Hippocampal formation (tissue), 2 donors: ENCODE results near the gene PPL.
"Not testable (repeated sequence)": the region's sequence is repeated elsewhere in the genome, so short reads cannot be mapped to it uniquely, and the experiment has no call there.

Source experiments
- DNase-seq, 2 donors: peaks; one replicate each; lab custom pipeline; 2025; lab: John Stamatoyannopoulos, UW

The PPL gene

DNA sequence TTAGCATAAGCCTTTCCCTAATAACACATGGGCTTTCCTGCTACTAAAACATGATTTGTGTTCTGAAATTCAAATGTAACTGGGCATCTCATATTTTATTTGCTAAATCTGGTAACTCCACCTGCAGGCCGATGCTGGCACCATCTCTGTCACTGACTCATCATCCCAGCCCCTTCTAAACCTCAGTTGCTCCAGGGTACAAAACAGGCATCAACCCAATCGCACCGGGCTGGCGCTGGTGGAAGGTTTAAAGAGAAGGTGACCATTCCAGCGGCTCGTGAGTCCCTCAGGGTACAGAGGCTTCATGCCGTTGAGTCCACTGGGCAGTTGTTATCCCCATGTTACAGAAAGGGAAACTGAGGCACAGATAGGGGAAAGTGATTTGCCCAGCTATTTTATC is 27.1 kb downstream of the PPL start:
- no peak for DNase-seq

DNA sequence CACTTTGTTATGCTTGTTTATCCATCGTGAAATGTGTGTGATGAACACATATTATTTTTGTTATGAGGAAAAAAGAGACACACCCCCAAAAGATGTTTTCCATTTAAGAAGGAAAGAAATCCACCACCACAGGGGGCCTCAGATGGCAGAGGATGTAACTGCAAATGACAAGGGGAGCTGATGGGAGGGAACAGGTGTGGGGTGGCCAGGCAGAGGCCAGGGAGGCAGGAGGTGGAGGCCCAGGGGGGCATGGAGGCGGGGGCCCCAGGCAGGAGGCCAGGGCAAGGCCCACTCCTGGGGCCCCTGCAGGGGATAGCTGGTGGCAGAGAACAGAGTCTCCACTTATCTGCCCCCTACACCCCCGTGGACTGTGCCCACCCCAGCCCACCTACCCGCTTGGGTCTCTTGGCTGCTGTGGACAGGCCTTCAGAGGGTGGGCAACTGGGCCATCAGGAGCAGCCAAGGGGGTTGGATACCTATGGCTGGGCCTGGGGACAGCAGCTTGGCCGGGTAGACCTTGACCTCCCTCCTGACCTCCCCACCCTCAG is 28.0 kb downstream of the PPL start:
- no peak for DNase-seq

DNA sequence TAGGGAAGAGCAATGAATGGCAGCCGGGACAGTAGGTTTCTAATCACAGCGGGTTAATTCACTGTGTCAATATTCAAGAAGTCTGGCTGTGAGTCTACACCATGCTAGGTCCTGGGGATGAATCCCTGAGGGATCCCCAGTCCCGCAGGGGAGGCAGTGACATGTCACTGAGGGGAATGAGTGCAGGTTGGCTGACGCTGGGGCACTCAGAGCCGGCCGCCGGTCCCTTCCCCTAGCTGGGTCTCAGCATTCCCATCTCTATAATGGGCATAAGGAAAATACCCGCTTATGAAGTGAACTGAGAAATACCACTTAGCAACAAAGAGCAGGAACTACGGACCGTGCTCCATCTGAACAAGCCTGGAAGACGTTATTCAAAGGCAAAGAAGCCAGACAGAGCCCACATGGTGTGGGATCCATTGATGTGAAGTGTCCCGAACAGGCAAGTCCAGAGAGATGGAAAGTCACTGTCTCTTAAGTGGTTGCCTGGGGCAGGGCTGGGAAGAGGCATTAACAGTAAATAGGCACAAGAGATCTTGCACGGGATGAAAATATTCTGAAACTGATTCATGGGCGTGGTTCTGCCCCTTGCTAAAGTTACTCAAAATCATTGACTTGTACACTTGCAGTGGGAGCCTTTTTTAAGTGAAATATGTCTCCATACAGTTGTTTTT is 31.9 kb downstream of the PPL start:
- no peak for DNase-seq

DNA sequence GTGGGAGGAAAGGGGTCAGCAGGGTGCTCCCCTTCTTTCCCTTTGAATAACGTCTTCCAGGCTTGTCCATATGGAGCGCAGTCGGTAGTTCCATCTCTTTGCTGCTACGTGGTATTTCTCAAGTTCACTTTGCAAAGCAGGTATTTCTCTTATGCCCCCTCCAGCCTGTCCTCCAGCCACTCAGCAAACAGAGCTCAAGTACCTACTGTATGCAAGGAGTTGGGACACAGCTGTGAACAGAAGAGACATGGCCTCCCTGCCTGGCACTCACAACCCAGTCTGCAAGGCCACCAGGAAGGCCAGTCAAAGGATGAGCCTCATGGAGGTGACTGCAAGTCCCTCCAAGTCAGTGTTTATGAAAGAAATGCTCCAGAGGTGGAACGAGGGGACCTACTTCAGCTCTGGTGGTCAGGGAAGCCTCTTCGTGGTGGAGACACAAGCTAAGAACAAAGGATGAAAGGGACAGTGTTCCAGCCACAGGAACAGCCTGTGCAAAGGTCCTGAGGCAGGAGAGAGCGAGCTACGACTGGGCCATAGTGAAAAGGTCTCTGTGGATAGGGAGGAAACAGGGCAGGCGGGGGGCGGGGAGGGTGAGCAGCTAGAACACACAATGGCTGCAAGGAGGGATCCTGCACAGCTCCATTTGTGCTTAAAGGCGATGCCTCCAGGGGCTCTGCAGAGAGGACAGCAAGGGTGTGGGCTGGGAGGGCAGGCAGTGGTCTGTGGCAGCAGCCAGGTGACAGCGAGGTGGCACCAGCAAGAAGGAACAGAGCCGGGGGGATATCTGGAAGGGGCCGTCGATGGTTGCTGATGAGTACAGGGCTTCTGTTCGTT is 32.6 kb downstream of the PPL start:
- DNase-seq = no peak

DNA sequence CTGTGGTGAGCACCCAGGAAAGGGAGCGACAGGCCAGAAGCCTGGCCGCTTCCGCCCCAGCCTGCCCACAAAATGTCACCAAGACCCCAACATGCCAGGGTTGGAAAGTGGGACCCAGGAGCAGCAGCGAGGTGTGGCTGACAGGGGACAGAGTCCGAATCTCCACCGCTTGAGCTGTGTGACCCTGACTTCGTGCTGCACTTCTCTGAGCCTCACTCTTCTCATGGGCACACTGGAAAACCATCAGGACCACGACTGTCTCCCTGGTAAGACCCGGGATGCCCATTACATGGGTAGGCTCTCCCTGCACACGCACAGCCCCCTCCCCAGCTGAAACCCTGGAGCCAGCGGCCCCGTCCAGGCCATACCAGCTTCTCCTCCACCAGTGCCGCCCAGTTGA is 34.9 kb downstream of the PPL start:
- DNase-seq = no peak

DNA sequence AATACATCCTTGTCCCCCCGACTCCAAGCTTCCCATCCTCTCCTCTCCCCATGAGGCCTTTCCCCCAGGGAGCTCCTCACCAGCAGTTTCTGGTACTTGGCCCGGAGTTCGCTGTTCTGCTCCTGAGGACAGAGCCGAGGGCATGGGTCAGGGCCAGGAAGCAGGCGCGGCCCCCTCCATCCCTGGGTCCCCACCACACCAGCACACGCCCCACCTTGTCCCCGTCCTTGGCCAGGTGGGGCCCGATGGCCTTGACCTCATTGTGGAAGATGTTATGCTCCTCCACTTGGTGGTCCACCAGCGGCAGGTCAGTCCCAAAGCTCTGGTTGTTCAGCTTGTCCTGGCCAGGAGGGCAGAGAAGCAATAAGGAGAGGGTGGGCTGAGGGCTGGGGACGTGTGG is 36.2 kb downstream of the PPL start:
- no peak for DNase-seq

DNA sequence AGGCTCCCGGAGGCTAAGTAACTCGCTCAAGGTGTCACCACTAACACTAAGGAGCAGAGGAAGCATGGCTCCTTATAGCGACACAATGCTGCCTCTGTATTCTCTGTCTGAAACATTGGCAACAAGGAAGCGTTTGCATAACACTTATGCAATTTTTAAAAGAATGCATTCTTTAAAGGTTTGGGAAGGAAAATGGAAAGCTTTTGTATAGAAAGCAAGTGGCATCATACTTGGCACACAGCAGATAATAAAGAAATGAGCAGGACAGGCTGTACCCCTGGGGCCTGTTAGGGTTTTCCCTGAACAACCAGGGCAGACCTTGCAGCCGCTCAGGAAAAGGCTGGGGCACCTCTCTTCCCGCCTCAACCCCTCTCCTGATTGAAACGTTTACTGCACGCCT is 36.9 kb downstream of the PPL start:
- DNase-seq = no peak

DNA sequence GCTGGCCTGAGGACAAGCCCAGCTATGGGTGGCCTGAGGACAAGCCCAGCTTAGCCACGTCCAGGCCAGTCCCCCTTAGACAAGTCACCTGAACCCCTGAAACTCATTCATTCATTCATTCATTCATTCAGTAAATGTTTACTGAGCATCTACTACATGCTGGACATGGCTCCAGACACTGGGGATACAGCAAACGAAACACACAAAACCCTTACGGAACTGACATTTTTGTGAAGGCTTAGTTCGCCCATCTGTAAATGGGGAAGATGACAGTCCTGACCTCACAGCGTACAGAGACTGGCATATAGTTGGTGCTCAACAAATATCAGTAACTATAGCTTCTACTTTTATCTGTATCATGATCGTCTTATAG is 37.5 kb downstream of the PPL start:
- DNase-seq = no peak

DNA sequence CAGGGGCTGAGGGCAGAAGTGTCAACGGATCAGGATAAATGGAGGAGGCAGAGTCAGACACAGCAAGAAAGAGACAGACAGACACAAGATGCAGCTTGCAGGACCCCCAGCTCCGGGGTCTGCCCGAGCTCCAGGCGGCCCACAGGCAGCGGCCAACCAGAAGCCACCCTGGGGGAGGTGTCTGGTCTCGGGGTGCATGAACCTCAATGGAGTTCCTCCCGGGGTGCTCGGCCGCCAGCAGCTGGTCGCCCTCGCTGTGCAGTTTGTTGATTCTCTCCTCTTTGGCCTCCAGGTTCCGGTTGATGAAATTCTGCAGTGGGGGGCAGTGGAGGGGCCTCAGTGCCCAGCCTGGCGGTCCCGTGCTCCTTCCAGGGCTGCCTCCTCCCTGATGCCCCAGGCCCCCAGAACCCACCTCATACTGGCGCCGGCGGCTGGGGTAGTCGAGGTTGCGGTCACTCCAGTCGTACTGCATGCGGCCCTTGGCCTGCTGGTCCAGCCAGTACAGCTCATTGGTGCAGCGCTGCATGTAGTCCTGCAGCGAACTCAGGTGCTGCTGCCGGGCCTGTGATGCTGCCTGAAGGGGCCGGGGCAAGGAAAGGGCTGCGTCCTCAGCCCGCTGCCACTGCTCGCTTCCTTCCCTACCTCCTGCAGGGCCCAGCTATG is 38.0 kb downstream of the PPL start:
- no peak for DNase-seq

DNA sequence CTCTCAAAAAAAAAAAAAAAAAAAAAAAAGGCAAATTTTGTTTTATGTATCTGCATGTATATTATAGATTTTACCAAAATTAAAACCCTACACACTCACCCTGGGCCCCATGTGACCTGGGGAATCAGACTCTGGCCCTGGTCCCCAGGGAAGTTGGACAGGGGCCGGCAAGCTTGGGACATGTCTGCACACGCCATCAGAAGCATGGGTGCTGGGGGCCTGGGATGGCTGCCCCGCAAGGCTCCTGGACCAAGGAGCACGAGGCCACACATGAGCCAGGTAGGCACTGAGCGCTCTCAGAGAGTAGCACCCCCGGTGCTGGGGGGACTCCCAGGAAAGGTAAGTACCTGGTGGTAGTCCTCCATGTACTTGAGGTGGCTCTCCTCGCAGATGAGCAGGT is 39.6 kb downstream of the PPL start:
- no peak for DNase-seq

DNA sequence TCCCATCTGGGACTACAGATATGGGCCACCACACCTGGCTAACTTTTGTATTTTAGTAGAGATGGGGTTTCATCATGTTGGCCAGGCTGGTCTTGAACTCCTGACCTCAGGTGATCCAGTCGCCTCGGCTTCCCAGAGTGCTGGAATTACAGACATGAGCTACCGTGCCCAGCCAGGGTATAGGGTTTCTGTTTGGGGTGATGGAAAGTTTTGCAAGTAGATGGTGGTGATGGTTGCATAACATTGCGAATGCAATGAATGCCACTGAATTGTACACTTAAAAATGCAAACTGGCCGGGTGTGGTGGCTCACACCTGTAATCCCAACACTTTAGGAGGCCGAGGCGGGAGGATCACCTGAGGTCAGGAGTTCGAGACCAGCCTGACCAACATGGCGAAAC is 40.2 kb downstream of the PPL start:
- DNase-seq = not testable (repeated sequence)

DNA sequence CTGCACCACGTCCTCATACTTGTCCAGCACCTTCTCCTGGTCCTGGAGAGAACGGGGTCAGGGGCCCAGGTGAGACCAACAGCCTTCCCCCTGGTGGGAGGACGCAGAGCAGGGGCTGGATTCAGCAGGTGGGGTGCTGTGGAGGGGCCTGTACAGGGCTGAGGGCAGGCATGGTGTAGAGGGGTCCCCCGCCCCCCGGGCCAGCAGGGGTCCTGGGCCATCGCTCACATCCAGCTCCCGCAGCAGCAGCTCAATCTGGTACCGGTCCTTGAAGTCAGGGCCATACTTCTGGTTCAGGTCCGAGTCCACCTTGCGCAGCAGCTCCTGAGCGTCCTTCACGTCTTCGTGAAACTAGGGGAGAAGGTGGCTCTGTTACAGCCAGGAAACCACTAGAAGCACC is 41.6 kb downstream of the PPL start:
- no peak for DNase-seq

DNA sequence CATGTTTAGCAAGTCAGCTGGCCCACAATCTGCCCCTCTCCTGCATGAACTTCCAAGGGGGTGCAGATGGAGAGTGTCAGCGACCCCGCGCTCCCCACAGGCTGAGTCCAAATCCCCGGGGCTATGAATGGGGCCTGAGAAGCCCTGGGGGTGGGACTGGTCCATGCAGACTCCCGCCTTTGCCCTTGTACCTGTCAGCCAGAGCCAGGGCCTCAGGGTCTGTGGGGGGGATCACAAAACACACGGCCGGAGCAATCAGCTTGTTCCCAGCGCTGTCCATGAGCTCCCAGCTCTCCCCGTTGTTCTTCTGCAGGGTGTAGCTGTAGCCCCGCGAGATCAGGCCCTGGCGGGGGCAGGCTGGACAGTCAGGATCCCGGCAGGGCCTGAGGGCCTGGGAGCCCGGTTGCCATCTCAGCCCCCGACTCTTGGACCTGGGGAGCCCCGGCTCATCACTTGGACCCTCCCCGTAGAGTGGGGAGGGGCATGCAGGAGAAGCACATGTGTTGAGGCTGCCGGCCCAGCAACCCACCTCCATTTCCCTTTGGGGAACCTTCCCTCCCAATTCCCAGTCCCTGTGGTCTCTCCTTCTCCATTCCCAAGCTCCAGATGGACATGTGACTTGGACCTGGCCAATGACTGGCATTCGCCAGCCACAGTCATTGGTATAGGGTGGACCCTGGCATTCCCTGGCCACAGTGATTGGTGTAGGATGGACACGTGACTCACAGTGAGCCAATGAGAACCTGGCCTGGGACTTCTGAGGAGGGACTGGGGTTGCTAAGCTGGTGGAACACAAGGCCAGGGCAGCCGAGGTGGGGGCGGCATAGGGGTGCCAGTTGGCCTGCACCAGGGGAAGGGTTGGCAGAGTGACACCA is 42.4 kb downstream of the PPL start:
- no peak for DNase-seq

DNA sequence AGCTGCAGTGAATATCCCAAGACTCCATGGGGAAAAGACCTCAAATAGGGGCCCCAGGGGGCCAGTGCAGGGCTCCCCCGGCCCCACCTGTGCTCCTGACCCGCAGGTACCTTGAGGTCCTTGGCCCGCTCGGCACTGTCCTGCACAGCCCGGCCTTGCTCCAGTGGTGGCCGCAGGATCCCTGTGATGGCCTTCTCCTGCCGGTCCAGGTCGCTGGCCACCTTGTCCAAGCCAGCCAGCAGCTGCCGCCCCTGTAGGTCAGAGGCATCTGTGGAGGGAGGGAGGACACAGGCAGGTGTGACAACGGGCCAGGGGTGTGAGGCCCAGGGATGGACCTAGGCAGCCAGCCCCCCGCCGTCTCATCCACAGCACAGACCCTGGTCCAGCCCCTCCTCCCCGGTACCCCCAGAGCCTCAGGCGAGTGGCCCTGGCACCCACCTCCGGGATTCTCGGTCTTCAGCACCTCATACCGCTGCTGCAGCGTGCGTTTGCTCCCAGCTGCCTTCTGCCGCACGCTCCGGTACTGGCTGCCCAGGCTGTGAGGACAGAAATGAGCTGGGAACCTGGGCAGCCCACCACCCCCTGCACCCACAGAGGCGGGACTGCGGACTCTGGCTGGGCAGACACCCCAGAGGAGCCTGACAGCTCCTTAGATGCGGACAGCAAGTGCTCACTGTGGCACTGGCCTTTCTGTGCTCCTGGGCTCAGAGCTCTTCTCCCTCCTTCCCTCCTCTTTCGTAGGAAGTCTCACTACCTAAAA is 43.7 kb downstream of the PPL start:
- DNase-seq = no peak

DNA sequence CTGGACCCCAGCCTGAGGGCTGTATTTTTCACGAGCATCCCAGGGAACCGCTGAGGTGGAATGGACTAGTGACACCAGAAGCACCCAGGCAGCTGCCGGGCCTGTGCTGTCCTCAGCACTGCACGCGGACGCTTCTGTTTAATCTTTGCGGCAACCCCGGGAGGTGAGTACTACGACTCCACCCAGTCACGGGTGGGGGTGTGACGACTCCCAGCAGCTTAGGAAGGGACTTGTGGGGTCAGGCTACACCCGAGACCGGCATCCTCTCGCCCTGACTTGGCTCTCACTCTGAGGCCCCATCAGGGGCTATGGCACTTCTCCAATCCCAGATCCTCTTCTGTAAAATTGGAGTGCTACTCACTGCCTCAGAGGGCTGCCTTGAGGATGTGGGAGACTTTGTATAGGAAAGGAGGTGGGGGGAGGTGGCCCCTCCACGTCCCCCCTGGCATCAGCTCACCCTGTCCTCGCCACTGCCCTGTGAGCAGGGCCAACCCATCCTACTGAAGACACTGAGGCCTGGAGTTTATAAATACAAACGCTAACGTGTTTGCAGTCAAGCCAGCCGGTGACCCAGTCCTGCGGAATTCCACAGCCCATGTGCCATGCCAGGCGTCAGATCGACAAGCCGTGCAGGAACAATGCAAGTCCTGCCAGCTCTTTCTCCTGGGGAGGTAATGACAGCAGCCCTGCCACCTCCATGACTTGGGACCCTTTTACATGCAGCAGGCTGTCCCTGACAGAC is 44.4 kb downstream of the PPL start:
- DNase-seq = no peak

DNA sequence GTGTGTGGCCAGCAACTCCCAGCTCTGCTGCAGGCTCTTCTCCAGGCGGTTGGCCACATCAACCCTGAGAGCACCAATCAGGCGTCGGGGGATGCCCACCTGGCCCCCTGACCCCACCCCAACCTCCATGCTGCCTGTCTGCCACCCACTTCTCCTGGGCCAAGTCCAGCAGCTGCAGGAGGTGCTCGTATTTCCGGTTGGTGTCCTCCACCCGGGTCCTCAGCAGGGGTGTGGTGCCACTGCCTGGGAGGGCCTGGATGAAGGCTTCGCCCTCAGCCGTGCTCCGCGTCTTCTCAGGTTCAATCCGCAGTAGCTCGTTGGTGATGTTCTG is 45.1 kb downstream of the PPL start:
- DNase-seq = no peak

DNA sequence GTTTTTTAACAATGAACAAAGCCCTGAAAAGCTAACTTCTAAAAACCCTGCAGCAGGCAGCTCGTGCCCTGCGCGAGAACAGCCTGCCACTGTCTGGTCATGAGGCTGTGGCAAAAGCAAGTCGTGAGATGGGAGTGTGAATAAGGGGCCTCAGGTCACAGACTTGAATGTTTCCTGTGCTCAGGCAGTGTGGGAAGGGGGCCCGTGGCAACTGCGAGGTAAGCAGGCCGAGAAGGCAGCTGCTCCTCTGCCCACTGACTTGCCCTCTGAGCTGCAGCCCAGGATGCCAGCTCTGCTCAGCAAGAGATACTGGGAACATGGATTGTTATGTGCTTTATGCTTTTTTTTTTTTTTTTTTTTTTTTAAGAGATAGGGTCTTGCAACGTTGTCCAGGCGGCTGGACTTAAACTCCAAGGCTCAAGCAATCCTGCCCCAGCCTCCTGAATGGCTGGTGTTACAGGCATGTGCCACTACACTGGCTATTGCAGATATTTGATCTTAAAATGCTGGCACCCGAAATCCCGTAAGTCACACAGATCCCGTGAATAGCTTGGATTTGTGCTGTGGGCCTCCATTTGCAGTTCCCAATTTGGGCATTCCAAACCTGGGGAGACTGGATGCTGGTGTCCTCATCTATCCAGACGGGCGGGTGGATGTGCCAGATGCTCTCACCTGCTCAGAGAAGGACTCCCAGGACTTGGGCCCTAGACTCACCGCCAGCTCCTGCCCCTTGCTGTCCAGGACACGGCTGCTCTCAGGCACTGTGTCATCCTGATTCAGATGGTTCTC is 45.7 kb downstream of the PPL start:
- DNase-seq = no peak

DNA sequence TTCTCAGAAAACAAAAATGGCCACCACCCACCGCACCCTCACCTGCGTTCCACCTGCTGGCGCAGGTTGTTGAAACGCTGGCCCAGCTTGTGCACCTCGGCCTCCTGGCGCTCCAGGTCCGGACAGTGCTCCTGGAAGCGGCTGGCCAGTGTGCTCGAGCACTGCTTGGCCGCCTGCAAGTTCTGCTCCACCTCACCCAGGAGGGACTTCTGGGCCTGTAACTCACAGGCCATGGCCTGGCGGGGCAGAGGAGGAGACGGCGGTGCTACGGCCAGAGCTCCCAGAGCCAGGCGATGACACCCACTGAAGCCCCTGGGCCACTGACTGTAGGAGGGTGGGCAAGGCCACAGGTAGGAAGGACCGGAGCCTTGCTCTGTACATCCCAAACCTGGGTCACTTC is 46.3 kb downstream of the PPL start:
- DNase-seq = no peak

DNA sequence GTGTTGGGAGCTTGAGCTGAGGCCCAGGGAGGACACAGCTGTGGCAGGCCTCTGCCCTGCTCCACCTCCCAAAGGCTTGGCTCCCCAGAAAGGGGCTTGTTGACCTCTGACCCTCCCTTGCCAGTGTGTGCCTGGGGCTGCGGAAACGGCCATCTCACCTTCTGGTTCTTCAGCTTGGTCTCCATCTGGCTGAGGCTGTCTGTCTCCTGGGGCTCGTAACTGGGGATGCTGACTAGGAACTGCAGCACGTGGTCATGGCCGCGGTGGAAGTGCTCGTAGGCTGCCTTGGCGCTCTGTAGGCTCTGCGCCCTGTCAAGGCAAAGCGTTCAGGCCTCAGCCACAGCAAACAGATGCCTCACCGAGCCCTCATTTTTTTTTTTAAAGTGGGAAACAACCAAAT is 46.9 kb downstream of the PPL start:
- no peak for DNase-seq
